HL-60/S4 (cell line): ENCODE measurements around the gene KMT2C.
"Not testable (repeated sequence)": the region's sequence is repeated elsewhere in the genome, so short reads cannot be mapped to it uniquely, and the experiment has no call there.

ENCODE experiments used
- in situ Hi-C: fragments of 300-500 bp; cut with MboI; formaldehyde crosslinking; loops from 2 replicates; pipeline ENCODE4 v1.14.3; 2022; ENCODE audit warnings: low sequenced_read_pairs

KMT2C gene

GRCh38 chr7:152442330-152442835, 6.6 kb upstream of the KMT2C start:
- in situ Hi-C loops = no loop called here

GRCh38 chr7:152441810-152442209, 6.0 kb upstream of the KMT2C start:
- in situ Hi-C loops = not testable (repeated sequence)

- in situ Hi-C loops = not testable (repeated sequence)
Measured at GRCh38 chr7:152441168-152441567, 5.4 kb upstream of the KMT2C start.

- in situ Hi-C loops = not testable (repeated sequence)
Measured at GRCh38 chr7:152438017-152438416, 2.2 kb upstream of the KMT2C start.

DNA sequence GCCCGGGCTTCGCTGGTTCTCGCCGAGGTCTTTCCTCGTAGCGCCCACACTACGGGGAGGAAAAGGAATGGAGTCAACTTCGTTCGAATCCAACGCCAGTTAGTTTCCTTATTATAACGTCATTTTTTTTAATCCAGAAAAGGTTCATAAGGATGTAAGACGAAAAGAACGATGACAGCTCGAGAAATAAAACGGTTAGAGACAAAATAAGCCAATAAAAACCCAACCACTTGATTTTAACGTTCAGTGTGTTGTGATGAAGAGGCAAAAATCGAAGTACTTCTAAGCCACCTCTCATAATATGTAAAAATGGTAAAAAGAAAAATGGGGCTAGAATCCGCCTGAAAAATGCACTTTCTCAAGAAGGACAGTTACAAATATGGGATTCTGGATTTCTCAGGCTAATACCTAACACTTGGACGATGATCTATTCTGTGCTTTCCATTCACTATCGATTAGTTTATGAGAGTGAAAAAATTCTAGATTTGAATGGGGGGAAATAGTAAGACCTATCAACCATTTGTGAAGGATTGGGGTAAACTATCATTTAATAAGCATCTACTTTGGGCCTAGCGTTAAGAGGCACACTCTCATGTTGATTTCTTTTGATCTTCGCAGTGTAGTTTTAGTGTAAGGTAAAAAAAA, 1.2 kb upstream of the KMT2C start:
- in situ Hi-C loops = not testable (repeated sequence)

DNA sequence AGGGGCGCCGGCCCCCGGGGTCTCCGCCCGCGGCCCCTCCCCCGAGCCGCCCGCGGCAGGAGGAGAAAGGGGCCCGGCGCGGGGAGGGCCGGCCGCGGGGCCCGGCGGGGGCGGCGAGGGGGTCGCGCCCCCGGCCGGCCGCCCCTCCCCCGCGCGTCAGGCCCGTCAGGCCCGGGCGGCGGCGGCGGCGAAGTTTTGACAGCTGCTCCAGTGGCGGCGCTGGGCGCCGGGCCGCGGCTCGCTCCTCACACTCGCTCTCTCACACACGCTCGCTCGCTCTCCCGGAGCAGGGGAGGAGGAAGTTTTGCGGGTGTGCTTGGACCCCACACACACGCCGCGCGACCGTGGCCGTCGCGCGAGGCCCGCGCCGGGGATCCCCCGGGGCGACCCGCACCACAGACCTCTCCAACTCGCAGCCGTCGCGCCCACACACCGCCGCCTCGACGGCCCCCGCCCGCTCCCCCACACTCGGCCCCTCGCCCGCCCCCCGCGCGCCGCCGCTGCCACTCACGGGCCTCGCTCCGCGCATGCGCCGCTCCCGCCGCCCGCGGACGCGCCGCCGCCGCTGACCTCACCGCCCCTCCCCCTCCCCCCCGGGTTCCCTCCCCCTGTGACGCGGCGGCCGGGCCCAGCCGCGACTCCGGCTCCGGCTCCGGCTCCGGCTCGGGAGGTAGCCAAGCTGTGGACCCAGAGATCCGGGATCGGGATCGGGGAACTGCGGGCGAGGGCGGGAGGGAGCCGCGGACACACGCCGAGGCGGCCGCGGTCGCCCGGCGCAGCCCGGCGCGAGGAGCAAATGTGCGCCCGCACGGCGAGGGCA, 518 bp upstream of the KMT2C start:
- in situ Hi-C loops = no loop called here

DNA sequence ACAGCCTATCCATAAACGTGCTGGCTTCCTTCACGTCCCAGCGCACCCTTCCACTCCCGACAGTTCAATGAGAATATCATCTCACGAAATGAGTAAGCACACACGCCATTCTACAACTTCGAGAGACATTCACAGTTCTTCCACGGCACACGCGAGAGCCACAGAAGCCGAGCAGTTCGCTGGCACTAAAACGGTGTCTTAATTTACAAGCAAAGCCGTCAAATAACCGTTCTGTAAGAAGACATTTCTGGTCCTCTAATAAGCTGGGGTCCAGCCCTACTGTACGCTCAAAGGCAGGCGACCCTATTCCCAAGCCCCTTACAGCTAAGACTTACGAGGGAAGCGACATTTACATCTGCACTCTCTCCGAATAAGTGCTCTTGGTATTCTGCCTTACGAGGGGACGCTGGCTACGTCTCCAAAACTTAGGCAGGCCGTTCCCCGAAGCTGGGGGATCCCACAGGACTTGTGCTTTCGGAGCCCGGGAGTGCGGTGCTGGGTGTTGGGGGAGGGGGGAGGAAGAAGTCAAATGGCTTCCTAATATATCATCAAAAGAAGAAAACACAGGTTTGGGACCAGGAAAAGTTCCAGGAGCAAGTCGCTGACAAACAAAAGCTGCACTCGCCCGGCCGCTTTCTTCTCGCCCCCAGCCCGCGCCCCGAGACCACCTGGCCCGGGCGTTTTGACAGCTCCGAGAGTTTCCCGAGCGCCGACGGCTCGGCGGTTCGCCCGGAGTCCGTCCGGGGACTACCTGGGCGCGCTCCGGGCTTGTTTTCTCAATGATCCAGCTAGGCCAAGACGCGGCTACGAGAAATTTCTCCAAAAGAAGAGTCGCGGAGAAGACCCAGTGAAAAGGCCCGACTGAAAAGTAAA, 1.1 kb downstream of the KMT2C start:
- in situ Hi-C loops = not testable (repeated sequence)

DNA sequence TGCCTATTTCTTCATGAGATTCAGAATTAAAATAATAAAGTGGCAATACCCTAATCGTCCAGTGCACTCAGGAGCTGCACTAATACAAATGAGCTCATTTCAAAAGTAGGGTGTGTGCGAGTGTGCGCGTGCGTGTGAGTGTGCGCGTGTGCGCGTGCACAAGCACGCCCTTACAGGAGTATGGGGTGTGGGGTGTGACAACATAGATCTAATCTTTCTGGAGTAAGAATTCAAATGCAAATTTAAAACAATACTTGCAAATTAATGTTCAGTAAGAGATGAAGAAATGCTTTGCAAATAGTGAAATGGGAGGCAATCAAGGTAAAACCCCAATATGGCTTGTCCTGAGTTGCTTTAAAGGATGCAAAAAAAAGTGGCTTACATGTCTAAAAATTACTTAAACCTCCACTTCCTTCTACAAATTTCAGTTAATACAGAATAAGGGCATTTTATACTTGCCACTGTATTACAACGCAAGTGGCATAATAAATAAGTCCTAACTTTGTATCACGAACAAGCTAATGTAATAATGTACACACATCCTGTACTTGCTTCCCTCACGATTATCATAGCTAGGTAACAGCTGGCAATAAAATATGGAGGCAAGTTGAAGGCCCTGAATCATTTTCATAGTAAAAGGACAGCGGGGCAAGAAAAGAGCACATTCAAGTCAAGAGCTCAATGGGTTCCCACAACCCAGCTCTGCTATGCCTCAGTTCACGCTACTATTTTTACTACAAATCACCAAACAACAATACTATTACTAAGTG, 1.9 kb downstream of the KMT2C start:
- in situ Hi-C loops = not testable (repeated sequence)

GRCh38 chr7:152432735-152433134, 3.1 kb downstream of the KMT2C start:
- in situ Hi-C loops = not testable (repeated sequence)

DNA sequence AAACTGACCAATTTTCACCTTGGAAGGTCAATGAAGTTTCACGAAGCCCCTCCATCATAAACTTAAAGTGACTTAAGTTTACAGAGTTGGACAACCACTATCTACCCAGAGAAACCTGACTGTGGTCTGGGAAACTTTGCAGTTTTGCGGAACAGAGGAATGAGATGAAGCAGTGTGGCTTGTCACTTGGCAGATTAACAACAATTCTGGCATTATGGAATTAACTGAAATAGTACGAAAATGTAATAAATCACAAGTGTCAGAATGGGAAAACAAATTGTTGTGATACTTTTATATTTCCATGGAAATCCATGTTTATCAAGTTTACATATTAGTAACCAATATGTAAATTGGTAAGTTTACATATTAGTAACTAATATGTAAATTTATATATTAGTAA, 4.9 kb downstream of the KMT2C start:
- in situ Hi-C loops = no loop called here

DNA sequence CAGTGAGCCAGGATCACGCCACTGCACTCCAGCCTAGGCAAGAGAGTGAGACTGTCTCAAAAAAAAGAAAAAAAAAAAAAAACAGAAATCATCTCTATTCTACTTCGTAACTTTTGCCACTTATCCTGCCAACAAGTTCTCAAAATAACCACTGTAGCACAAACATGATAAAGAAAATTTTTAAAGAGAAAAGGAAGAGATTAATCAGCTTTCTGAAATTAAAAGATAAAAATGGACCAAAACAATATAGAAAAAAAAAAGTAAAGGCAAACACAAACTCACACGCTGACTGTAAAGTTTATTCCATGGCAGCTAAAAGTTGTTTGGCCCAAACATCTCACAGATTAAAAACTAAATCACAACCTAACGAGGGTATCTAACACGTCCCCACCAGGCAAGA, 5.7 kb downstream of the KMT2C start:
- in situ Hi-C loops = not testable (repeated sequence)

GRCh38 chr7:152424348-152425108, 11.3 kb downstream of the KMT2C start:
- in situ Hi-C loops = no loop called here

DNA sequence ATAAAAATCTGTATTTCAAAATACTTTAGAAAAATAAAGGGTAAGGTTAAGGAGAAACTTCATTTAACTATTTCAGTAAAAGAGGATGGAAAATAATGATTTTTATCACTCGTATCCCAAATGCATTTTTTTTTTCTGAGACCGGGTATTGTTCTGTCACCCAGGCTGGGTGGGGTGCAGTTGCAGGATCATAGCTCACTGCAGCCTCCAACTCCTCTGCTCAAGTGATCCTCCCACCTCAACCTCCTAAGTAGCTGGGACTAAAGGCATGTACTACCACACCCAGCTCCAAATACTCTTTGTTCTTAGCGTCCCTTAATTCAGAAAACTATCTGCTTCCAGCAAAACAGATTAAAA, 11.8 kb downstream of the KMT2C start:
- in situ Hi-C loops = no loop called here

GRCh38 chr7:152423171-152423570, 12.6 kb downstream of the KMT2C start:
- in situ Hi-C loops = not testable (repeated sequence)

DNA sequence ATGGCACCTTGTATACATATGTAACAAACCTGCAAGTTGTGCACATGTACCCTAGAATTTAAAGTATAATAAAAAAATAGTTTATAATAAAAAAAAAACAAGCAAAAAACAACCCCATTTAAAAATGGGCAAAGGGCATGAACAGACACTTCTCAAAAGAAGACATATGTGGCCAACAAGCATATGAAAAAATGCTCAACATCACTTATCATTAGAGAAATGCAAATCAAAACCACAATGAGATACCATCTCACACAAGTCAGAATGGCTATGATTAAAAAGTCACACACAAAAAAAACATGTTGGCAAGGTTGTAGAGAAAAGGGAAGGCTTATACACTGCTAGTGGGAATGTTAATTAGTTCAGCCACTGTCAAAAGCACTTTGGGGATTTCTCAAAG, 14.9 kb downstream of the KMT2C start:
- in situ Hi-C loops = not testable (repeated sequence)

DNA sequence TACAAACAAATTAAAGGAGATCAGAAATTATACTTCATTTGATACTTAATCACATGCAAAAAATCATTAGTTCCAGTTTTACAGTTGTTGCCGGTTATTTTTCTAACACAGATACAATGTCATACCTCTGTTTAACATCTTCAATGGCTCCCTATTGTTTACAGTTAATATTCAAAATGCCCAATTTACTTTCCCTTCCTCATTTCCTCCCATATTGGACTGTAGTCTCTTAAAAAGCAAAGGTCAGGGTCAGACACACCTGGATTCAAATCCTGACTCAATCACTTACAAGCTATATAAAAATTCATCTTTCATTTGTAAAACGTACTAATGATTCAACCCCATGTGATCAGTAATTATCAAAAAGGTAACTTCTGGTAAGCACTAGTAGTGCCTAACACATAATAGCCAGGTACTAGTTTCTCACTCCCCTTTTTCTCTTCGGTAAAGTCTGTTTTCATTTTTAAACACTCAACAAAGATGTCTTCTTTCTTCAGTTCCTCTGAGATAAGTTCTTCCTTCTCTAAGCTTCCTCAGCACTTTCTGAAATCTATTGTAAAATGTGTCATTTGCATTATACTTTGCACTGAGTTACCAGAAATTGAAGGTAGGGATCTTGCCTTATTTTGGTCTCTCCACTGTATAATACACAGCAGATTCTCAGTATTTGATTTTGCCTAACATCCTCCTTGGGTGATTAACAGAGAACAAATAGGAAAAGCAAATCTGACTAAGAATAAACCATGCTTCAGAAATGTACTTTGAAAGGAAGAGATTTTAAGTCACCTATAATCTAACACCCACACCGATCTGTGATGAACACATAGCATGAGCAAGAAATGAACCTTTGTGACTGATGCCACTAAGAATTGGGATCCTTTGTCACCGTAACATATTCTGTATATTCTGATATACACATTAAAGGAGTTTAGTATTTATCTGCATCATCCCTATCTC, 16.1 kb downstream of the KMT2C start:
- in situ Hi-C loops = no loop called here

- in situ Hi-C loops = no loop called here
Measured at GRCh38 chr7:152414779-152415178, 21.0 kb downstream of the KMT2C start.

DNA sequence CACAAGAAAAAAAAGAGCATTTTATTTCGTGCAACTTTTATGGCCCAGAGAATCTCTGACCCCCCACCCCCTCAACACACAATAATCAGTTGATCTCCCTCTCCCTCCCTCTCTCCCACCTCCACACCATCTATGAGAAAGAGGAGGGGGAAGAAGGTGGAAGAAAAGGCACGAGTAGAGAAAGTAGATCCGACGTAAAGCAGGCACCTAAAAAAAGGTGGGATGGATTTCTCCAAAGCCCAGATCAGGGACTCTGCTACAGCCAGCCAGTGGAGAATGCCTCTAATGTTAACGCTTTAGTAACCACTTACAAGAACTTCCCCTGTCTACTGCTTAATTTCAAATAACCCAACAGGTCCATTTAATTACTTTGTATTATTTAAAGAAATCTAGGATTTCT, 24.4 kb downstream of the KMT2C start:
- in situ Hi-C loops = no loop called here

- in situ Hi-C loops = no loop called here
Measured at GRCh38 chr7:152406491-152406890, 29.3 kb downstream of the KMT2C start.
